ENCODE results near the gene CCDC92B. TPM values are rescaled to one million over a fixed set of nuclear protein-coding genes. Genes with fewer than 3 reads are reported as not detected.
A peak's percentile ranks its signal among the peaks of the same experiment; 100 is the strongest.

Gene CCDC92B
- total RNA-seq, 1 experiment from 2014 or later = 15.2 TPM

GRCh38 chr17:2691965-2692780 lies 57.3 kb downstream of the CCDC92B start:
- Mint-ChIP-seq H3K27ac (no peak overlapping the region), H3K27me3 (ENCODE audit: low read depth) (no peaks in the 10 kb centered on the region), H3K4me1 (peaks cover 5% of the 10 kb centered on the region), H3K36me3 (0 out of 2 replicates have a peak, but pooled peaks cover 3% of the 10 kb centered on the region), H3K4me3 (no peak overlapping the region), H3K9me3 (no peaks in the 10 kb centered on the region)
- TF ChIP-seq, protein P1, sequence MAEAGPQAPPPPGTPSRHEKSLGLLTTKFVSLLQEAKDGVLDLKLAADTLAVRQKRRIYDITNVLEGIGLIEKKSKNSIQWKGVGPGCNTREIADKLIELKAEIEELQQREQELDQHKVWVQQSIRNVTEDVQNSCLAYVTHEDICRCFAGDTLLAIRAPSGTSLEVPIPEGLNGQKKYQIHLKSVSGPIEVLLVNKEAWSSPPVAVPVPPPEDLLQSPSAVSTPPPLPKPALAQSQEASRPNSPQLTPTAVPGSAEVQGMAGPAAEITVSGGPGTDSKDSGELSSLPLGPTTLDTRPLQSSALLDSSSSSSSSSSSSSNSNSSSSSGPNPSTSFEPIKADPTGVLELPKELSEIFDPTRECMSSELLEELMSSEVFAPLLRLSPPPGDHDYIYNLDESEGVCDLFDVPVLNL (CRISPR knock-in tag; IDR thresholded peaks at IDR 0.05; ENCODE audit: borderline replicate concordance, low read depth) = no peak
- TF ChIP-seq E2F1 (CRISPR knock-in tag; IDR thresholded peaks at IDR 0.05) = no peak
- TF ChIP-seq ZNF671 (CRISPR knock-in tag; IDR thresholded peaks at IDR 0.05) = no peak
- TF ChIP-seq ZNF416 (CRISPR knock-in tag; IDR thresholded peaks at IDR 0.05) = no peak
- no peak for TF ChIP-seq ESRRA (CRISPR knock-in tag; IDR thresholded peaks at IDR 0.05; ENCODE audit: borderline replicate concordance)
- no peak for TF ChIP-seq ERG (CRISPR knock-in tag; IDR thresholded peaks at IDR 0.05)
- TF ChIP-seq ARID4B (CRISPR knock-in tag; IDR thresholded peaks at IDR 0.05; ENCODE audit: borderline replicate concordance) = no peak
- TF ChIP-seq, protein P2, sequence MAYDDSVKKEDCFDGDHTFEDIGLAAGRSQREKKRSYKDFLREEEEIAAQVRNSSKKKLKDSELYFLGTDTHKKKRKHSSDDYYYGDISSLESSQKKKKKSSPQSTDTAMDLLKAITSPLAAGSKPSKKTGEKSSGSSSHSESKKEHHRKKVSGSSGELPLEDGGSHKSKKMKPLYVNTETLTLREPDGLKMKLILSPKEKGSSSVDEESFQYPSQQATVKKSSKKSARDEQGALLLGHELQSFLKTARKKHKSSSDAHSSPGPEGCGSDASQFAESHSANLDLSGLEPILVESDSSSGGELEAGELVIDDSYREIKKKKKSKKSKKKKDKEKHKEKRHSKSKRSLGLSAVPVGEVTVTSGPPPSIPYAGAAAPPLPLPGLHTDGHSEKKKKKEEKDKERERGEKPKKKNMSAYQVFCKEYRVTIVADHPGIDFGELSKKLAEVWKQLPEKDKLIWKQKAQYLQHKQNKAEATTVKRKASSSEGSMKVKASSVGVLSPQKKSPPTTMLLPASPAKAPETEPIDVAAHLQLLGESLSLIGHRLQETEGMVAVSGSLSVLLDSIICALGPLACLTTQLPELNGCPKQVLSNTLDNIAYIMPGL (CRISPR knock-in tag; IDR thresholded peaks at IDR 0.05) = no peak
- DNase-seq (ENCODE audit: low spot score) (no peak), ATAC-seq (peak; percentile 19)
- ChIA-PET CTCF (interaction anchor here (1.3 to 1.6 kb wide), 2 partner anchors 18 to 310 kb away, joined by 3 to 5 read pairs; no protein-coding TSS in a partner anchor), POLR2A (no interaction called here)

DNA sequence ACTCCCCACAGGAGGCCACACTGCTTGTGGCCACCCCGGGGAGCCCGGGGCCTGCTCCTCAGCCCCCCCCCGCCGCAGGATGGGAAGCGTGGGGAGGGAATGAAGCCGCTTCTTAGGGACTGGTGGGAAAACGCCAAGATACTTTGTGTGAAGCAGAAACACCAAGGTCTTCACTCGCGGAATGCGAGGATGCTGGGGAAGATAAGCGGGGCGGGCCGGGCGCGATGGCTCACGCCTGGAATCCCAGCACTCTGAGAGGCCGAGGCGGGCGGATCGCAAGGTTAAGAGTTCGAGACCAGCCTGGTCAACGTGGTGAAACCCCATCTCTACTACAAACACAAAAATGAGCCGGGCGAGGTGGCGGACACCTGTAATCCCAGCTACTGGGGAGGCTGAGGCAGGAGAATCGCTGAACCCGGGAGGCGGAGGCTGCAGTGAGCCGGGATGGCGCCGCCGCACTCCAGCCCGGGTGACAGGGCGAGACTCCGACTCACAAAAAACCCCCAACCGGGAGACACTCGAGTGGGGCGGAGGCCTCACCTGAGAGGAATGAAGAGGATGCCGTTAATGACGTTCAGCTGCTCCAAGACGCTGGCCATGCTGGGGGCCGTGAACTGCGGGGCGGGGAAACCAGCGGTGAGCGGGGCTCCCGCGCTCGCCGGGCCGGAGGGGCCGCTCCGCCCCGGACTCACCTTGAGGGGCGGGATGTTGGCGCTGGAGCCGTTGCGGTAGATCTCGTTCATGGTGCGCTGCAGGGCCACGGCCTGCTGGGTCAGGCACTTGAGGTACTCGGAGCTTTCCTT lies 58.2 kb downstream of the CCDC92B start:
- ChIA-PET CTCF (interaction anchor here (1.0 to 1.3 kb wide), 2 partner anchors 19 to 167 kb away, joined by 3 read pairs; no protein-coding TSS in a partner anchor), POLR2A (no interaction called here)
- ATAC-seq = peak; percentile 10
- no peak for DNase-seq (ENCODE audit: low spot score)
- Mint-ChIP-seq H3K4me1 (peaks cover 5% of the 10 kb centered on the region), H3K9me3 (no peaks in the 10 kb centered on the region), H3K27me3 (ENCODE audit: low read depth) (no peaks in the 10 kb centered on the region), H3K27ac (no peak overlapping the region), H3K4me3 (no peak overlapping the region), H3K36me3 (0 out of 2 replicates have a peak, but pooled peaks cover 3% of the 10 kb centered on the region)
- no peak for TF ChIP-seq ZNF423 (CRISPR knock-in tag; IDR thresholded peaks at IDR 0.05)
- no peak for TF ChIP-seq ARID4B (CRISPR knock-in tag; IDR thresholded peaks at IDR 0.05; ENCODE audit: borderline replicate concordance)
- no peak for TF ChIP-seq ZNF671 (CRISPR knock-in tag; IDR thresholded peaks at IDR 0.05)
- TF ChIP-seq, protein P3, sequence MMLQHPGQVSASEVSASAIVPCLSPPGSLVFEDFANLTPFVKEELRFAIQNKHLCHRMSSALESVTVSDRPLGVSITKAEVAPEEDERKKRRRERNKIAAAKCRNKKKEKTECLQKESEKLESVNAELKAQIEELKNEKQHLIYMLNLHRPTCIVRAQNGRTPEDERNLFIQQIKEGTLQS (CRISPR knock-in tag; conservative IDR thresholded peaks at IDR 0.05) = no peak
- no peak for TF ChIP-seq GTF2I (CRISPR knock-in tag; conservative IDR thresholded peaks at IDR 0.05)
- TF ChIP-seq PRRX2 (CRISPR knock-in tag; IDR thresholded peaks at IDR 0.05) = no peak
- TF ChIP-seq, protein P2 (CRISPR knock-in tag; IDR thresholded peaks at IDR 0.05) = no peak
- no peak for TF ChIP-seq TEAD1 (CRISPR knock-in tag; IDR thresholded peaks at IDR 0.05)
- no peak for TF ChIP-seq FOXK1 (CRISPR knock-in tag; IDR thresholded peaks at IDR 0.05)

Data from WTC11 (cell line).